ENCODE results near the gene KIRREL3. TPM values are rescaled to one million over a fixed set of nuclear protein-coding genes. Genes with fewer than 3 reads are reported as not detected.

The KIRREL3 gene
- total and polyA plus RNA-seq, 12 donors: 0.13 to 0.58 (median 0.30) TPM

GRCh38 chr11:126669416-126669815 lies 331.2 kb downstream of the KIRREL3 start:
- peaks cover 0 to 61% (median 17%) of the 10 kb centered on the region in 7 donors for H3K27me3 ChIP-seq
- intact Hi-C loops (cut with DNase I): no loop called here
- H3K4me1 ChIP-seq: no peaks in the 10 kb centered on the region
- DNase-seq (no peak), ATAC-seq (no peak)
- H3K9me3 ChIP-seq: peaks cover 0 to 3% (median 0%) of the 10 kb centered on the region in 11 donors
- TF ChIP-seq CTCF (IDR thresholded peaks at IDR 0.05): no peak
- no peak overlapping the region for H3K4me3 ChIP-seq
- no peak overlapping the region for H3K27ac ChIP-seq
- 46 to 51% methylated on average over 5 of the region's 5 CpGs for WGBS, 2 donors
- no peaks in the 10 kb centered on the region for H3K36me3 ChIP-seq

- 87 to 91% methylated on average over 2 of the region's 2 CpGs for WGBS, 2 donors
- H3K4me3 ChIP-seq: no peak overlapping the region
- no peaks in the 10 kb centered on the region for H3K36me3 ChIP-seq
- no peak for TF ChIP-seq CTCF (IDR thresholded peaks at IDR 0.05)
- no peaks in the 10 kb centered on the region for H3K4me1 ChIP-seq
- H3K27me3 ChIP-seq: peaks cover 0 to 46% (median 6%) of the 10 kb centered on the region in 7 donors
- no peak for ATAC-seq
- no peak for DNase-seq
- no peaks in the 10 kb centered on the region for H3K9me3 ChIP-seq
- intact Hi-C loops (cut with DNase I): no loop called here
- no peak overlapping the region for H3K27ac ChIP-seq
Measured at GRCh38 chr11:126664643-126665042, 335.9 kb downstream of the KIRREL3 start.

- H3K27me3 ChIP-seq: peaks cover 0 to 41% (median 3%) of the 10 kb centered on the region in 7 donors
- H3K27ac ChIP-seq: no peak overlapping the region
- no peak for ATAC-seq
- TF ChIP-seq CTCF (IDR thresholded peaks at IDR 0.05): no peak
- no peaks in the 10 kb centered on the region for H3K36me3 ChIP-seq
- no peak for DNase-seq
- no peak overlapping the region for H3K4me3 ChIP-seq
- no peaks in the 10 kb centered on the region for H3K9me3 ChIP-seq
- H3K4me1 ChIP-seq: no peaks in the 10 kb centered on the region
- intact Hi-C loops (cut with DNase I): no loop called here
- WGBS, 2 donors: 79 to 82% methylated on average over 3 of the region's 3 CpGs
Measured at GRCh38 chr11:126663749-126664592, 336.6 kb downstream of the KIRREL3 start.

GRCh38 chr11:126662035-126662790 lies 338.4 kb downstream of the KIRREL3 start:
- H3K4me3 ChIP-seq: no peak overlapping the region
- peaks cover 0 to 27% (median 0%) of the 10 kb centered on the region in 7 donors for H3K27me3 ChIP-seq
- no peak for TF ChIP-seq CTCF (IDR thresholded peaks at IDR 0.05)
- ATAC-seq (no peak), DNase-seq (no peak)
- no peaks in the 10 kb centered on the region for H3K9me3 ChIP-seq
- H3K4me1 ChIP-seq: no peaks in the 10 kb centered on the region
- no peak overlapping the region for H3K27ac ChIP-seq
- H3K36me3 ChIP-seq: no peaks in the 10 kb centered on the region
- intact Hi-C loops (cut with DNase I): no loop called here
- WGBS, 2 donors: 70 to 71% methylated on average over 8 of the region's 8 CpGs
